GM21515 (cell line): ENCODE results near the gene RXRA.
"Not testable (repeated sequence)": the region's sequence is repeated elsewhere in the genome, so short reads cannot be mapped to it uniquely, and the experiment has no call there.

Experiments used
- ATAC-seq: cut with Tn5 transposase; IDR thresholded peaks from one replicate; pipeline ENCODE4 v1.9.1; 2021; ENCODE audit not compliant: unreplicated experiment

The RXRA gene

GRCh38 chr9:134307674-134308638 is 18.3 kb upstream of the RXRA start:
- no peak for ATAC-seq

GRCh38 chr9:134308639-134309220 is 17.5 kb upstream of the RXRA start:
- ATAC-seq, result not testable (repeated sequence)

GRCh38 chr9:134313470-134313869 is 12.8 kb upstream of the RXRA start:
- ATAC-seq, result no peak

GRCh38 chr9:134314039-134314949 is 12.0 kb upstream of the RXRA start:
- ATAC-seq, result no peak

DNA sequence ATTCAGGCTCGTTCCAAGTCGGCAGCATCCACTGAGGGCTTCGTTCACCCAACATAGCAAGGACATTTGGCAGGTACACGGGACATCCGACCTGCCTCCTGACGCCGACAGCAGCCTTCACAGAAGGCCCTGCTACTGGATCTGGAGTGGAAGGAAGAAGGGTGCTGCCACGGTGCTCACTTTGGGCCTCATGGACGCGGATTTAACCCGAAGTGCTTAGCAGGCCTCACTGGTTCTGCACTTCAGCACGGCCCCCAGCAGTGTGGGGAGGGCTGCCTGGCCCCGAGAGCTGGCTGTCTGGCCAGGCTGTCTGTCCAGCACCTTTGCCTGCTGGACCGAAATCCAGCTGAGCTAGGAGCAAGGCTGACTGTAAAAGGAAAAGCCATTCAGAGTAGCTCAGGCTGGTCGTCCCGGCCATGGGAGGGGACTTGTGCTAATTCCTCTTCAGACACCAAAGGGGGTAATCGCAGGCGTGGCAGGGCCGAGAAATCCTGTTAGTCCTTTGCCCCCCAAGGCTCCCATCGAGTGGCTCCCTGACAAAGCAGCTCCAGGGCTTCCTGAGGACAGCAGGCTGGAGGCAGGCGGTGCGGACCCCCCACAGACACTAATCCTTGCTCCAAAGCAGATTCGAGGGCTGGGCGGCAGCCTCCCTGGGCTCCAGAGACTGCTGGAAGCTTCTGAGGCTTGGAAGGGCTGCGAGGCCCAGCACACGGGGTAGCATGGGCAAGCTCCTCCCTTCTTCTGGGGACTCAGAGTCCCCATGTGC is 11.1 kb upstream of the RXRA start:
- no peak for ATAC-seq

GRCh38 chr9:134315716-134316448 is 10.4 kb upstream of the RXRA start:
- no peak for ATAC-seq

DNA sequence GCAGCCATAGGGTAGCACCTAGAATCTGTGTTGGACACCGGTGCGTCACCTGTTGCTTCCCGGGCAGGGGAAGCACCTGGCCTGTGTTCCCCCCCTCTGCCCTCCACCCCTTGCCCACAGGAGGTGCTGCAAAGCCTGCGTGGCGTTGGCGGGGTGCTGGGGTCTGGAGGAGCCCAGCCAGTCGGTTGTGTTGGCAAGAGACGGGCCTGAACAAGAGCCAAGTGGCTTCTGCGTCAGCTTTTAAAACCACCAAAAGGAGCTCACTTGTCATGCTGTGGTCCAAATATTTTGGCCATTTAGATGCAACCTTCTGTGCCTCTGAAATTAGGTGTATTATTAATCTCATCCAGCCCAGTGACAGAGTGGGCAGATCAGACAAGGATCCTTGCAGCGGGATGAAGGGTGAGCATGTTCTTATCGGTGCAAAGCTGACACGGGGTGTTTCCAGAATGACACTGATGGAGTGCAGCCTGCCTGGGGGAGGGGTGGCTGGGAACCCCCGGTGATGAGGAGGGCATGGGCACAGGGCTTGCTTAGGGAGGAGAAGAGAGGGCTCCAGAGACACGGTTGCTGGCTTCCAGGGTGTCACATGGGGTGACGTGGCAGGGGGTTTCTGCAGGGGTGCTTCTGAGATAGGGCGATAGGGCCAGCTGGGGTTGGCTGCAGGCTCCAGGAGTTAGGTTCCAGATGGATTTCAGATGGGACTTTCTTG is 9.7 kb upstream of the RXRA start:
- ATAC-seq, result no peak

GRCh38 chr9:134317400-134317789 is 8.9 kb upstream of the RXRA start:
- ATAC-seq, result no peak

DNA sequence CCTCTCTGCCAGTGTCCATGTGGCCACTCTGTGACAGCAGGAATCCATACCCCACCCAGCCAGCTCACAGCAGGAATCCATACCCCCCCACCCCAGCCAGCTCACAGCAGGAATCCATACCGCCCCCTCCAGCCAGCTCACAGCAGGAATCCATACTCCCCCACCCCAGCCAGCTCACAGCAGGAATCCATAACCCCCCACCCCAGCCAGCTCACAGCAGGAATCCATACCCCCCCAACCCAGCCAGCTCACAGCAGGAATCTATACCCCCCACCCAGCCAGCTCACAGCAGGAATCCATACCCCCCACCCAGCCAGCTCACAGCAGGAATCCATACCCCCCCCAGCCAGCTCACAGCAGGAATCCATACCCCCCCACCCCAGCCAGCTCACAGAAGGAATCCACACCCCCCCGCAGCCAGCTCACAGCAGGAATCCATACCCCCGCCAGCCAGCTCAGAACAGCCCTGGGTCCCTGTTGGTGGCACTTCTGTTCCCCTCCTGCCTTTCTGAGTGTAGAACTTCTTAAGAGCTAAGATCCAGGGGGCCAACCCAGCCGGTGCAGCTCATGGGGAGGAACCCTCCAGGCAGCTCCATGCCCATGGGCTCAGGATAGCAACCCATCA is 8.4 kb upstream of the RXRA start:
- no peak for ATAC-seq

DNA sequence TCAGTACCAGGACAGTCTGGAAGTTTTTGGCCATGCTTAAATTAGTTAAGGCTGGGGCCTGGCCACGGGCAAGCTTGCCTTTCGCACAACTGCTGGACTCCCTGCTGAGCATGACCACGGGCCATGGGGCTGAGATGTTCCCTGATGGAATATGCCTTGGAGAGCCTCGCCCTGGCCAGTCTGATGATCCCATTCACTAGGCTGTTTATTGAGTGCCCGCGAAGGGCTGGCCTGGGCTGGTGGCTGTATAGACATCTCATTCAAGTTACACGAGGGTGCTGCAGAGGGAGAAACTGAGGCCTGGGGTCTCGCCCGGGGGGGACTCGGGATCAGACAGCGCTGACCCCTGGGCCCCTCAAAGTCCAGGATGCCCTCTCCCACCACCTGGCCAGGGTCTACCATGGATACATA is 7.8 kb upstream of the RXRA start:
- no peak for ATAC-seq

GRCh38 chr9:134318941-134319305 is 7.3 kb upstream of the RXRA start:
- no peak for ATAC-seq

DNA sequence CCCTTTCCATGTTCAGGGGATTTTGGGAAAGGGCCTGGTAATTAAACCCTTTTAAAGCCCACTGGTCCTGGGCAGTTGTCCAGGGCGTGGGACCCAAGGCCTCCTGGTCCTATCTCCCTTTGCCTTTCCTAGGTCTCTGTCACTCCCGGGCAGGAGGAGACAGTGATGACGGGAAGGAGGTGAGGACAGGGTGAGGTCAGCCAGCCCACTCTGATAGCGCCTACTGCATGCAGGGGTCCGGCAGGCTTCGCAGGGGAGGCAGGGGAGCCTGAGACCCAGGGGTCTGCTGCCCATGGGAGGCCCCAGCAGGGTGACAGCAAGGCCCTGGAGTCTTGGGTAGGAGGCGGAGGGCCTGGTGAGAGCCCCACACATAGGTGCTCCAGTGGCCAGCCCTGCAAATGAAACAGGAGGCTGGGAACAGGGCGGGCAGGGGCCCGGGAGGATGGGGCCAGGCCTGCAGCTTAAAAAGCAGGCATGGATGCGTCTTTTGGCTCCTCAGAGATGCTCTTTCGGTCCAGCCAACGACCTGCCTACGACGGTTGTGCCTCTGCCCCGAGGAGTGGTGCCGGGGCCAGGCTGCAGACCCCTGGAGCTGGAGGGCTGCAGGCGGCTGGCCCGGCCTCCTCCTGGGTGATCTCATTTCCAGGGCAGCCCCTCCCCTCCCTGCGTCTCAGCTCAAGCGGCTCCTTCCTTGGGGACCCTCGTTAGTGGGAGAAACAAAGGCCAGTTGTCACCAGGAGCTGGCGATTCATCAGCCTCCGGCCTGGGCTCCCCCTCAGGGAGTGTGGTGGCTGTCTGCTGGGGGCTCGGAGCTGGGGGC is 6.7 kb upstream of the RXRA start:
- no peak for ATAC-seq

GRCh38 chr9:134320126-134320867 is 6.0 kb upstream of the RXRA start:
- no peak for ATAC-seq

- ATAC-seq, result no peak
Observed at GRCh38 chr9:134320868-134321471, 5.3 kb upstream of the RXRA start.

GRCh38 chr9:134321531-134321930 is 4.7 kb upstream of the RXRA start:
- ATAC-seq, result no peak

DNA sequence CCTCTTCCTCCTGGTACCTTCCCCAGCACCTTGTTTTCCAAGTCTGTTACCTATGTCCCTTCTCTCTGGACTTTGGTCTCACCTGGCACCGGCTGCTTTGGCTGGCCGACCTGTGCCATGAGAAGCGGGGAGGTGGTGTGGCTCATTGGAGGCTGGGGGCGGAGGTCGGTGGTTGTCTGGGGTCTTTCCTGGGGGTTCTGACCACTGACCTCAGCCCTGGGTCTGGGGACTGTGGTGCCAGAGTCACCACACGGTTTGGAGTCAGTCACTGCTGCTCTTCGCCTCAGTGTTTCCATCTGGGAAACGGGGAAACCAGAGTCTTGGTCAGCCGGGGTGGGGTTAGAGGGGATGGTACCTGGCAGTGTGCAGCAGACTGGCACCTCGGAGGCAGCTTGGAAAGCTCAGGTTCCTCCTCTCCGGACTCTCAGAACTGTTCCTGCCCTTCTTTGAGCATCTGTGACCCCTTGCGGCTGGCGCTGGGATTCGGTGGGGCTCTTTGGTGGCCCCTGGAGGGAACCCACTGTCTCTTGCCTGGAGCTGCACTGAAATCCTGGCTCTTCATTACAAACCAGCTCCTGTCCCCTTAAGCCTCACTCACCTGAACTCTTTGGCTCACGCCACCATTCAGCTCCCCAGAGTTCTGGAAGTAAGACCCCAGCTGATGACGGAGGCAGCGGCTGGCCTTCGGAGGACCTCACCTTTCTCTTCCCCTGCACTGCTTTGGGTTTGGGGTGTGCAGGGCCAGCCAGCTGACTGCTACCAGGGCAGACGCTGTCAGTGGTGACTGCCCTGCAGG is 4.1 kb upstream of the RXRA start:
- ATAC-seq, result no peak
